Hematopoietic multipotent progenitor cell treated with erythropoietin and hydrocortisone succinate and interleukin-3 and kit ligand, for 8 days (in vitro differentiated cells): Measurements from ENCODE around the gene PRPH2.
A peak's percentile ranks its signal among the peaks of the same experiment; 100 is the strongest.

Experiments used
- DNase-seq: peaks from one replicate; pipeline ENCODE4 v3.0.0-alpha.2; 2015

Gene PRPH2

GRCh38 chr6:42696526-42697267 is 25.7 kb downstream of the PRPH2 start:
- DNase-seq, result peak; percentile 35

GRCh38 chr6:42694586-42694985 is 27.8 kb downstream of the PRPH2 start:
- DNase-seq, result no peak

GRCh38 chr6:42693725-42694323 is 28.6 kb downstream of the PRPH2 start:
- DNase-seq, result no peak

- no peak for DNase-seq
Measured at GRCh38 chr6:42692137-42692911, 30.1 kb downstream of the PRPH2 start.

GRCh38 chr6:42690872-42691271 is 31.5 kb downstream of the PRPH2 start:
- DNase-seq, result no peak

- no peak for DNase-seq
Measured at GRCh38 chr6:42690151-42690702, 32.2 kb downstream of the PRPH2 start.

- no peak for DNase-seq
Measured at GRCh38 chr6:42689371-42689770, 33.0 kb downstream of the PRPH2 start.

GRCh38 chr6:42688281-42688680 is 34.1 kb downstream of the PRPH2 start:
- DNase-seq, result no peak

- no peak for DNase-seq
Measured at GRCh38 chr6:42679358-42679757, 43.0 kb downstream of the PRPH2 start.

GRCh38 chr6:42674780-42675179 is 47.6 kb downstream of the PRPH2 start:
- no peak for DNase-seq

- DNase-seq, result peak; percentile 84
Measured at GRCh38 chr6:42674368-42674767, 48.0 kb downstream of the PRPH2 start.

- no peak for DNase-seq
Measured at GRCh38 chr6:42664718-42665117, 57.7 kb downstream of the PRPH2 start.

GRCh38 chr6:42661540-42662153 is 60.8 kb downstream of the PRPH2 start:
- DNase-seq, result peak; percentile 83

- DNase-seq, result no peak
Measured at GRCh38 chr6:42659806-42660205, 62.6 kb downstream of the PRPH2 start.

GRCh38 chr6:42653851-42654250 is 68.5 kb downstream of the PRPH2 start:
- DNase-seq, result no peak

GRCh38 chr6:42652024-42652746 is 70.2 kb downstream of the PRPH2 start:
- DNase-seq, result no peak
